Stimulated activated CD4-positive, alpha-beta T cell treated with anti-CD3 and anti-CD28 coated beads, TNF-alpha, amount 100 ng/mL, for 1 hour (primary cell): ENCODE results near the gene HMCN1.

Experiments used
- DNase-seq, 3 donors: peaks; one replicate each; pipeline ENCODE4 v3.0.0-alpha.2; 2020; ENCODE audit warnings: low read depth in 3 of 3, low spot score in 1 of 3

HMCN1 gene

DNA sequence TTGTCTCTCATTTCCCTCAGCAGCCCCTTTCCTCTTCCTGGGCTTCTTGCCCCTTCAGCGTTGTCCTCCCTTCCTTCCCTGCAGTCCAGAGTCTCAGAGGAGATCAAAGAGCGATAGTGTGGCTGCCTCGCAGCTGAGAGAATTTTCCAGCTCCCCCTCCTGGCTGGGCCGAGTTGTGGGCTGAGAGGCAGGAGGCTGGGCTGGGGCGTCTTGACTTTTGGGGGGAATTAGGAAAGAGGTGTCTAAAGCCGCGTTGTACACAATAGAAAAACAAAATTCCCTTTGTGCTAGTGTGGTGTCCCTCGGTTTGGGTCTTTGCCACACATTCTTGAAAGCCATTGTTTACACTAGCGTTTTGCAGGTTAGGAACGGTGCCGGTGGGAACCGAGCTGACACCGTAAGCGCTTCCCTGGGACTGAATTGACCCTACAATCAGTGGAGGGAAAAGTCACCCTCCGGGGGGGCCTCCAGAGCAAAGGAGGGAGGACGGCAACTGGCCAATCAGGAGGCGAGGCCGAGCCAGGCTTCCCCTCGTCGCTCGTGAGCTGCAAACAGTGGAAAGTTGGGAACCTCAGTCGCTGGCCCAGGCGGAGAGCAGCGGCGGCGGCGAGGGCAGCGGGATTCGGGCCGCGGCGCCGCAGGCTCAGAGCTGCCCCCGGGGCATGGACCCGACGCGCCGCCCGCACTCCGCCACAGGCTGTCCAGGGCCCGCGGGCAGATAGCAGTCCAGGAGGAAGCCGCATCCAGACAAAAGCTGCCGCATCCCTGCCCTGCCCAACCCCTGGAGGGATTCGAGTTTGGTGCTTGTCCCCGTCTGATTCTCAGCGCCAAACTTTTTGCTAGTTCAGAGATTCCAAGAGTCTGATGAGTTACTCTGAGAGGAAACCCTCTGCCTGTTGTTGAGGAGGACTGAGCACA lies at the start of gene HMCN1:
Gene HMCN1 (plus strand): TSS at position 574 of the 918 bp plus-strand sequence. CDS start 389 bp downstream, outside the sequence.
- no peak for DNase-seq

GRCh38 chr1:185686821-185687778 lies 47.1 kb upstream of the HMCN1 start:
- no peak for DNase-seq

DNA sequence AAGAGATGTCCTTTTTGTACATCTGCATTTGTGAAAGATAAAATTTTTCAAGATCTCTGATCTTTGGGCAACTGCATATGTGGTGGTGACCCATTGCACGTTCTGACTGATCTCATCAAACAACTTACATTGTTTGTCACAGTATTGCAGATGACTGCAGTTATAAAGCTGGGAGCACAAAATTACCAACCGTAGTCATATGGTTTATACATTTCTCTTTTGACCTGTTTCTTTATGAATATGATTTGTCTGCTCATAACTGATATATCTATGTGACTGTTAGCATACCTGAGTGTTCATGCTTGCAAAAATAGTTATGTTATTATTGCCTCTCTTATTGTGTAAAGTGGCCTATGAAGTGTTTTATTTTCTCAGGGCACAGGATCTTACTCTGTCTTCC lies 43.7 kb upstream of the HMCN1 start:
- DNase-seq = no peak

DNA sequence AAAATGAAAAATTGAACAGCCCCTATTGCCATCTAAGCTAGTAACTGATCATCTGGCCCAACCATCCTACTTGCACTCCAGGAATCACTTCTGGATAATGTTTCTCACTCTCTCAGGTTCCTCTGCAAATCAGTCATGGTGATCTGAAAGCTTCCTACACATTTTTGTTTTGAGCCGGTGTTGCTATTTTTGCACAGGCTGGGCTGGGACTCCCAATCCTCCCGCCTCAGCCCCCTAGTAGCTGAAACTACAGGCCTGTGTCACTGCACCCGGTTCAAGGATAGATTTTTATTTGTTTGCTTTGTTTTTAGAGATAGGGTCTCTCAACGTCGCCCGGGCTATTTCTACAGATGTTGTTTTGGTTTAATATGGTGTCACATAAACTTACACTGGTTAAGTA lies 40.5 kb upstream of the HMCN1 start:
- no peak for DNase-seq

- DNase-seq = no peak
Observed at GRCh38 chr1:185694081-185694480, 40.1 kb upstream of the HMCN1 start.

DNA sequence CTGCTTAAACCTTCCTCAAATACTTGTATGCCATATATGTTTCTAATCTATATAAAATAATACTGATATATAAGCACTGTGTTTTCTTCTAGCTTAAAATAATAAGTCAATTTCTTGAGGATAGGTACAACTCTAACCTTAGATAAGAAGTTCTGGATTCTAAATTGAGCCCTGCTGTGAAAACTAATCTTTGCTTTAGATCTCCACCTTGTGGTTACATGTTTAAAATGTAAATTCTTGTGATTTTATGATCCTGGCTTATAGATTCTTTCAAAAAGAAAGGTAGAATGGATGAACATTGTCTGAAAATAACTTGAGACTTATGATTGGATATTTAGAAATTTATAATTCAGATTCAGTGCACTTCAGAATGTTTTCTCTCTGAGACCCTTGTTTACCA lies 38.9 kb upstream of the HMCN1 start:
- no peak for DNase-seq

GRCh38 chr1:185696422-185697150 lies 37.6 kb upstream of the HMCN1 start:
- DNase-seq = no peak

GRCh38 chr1:185699874-185700273 lies 34.3 kb upstream of the HMCN1 start:
- no peak for DNase-seq

- no peak for DNase-seq
Observed at GRCh38 chr1:185701650-185702049, 32.5 kb upstream of the HMCN1 start.

- DNase-seq = no peak
Observed at GRCh38 chr1:185704181-185704580, 30.0 kb upstream of the HMCN1 start.

DNA sequence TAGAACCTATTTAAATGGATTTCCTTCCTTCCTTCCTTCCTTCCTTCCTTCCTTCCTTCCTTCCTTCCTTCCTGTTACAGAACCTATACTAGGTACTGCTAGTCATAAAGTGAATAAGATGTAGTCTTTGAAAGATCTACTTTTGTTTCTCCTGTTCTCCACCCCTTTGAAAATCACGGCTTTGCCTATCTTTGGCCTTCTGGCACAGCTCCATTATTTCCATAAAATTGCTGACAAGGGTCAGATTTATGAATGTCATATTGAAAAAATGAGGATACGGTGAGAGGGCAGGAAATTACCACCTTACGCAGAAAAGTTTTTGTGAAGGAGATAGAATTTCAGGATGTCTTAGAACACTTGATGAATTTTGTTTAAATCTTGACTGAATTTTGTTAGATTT lies 18.1 kb upstream of the HMCN1 start:
- no peak for DNase-seq

DNA sequence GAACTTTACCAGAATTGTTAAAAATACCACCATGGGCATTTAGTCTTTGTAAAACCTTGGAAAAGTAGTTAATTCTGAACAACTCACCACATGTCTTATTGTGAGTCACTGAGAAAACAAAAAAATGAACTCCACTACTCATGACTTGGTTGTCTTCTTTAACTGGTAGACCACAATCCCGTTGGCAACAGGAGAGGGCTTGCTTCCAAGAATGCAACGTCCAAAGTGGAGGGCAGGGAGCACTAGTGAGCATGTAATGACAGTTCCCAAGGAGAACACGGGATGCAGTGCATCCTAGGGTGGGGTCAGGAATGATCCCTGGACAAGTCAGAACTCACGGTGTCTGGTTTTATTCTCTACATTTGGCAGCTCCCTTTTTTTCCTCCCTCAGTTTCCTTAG lies 15.2 kb upstream of the HMCN1 start:
- DNase-seq = no peak

DNA sequence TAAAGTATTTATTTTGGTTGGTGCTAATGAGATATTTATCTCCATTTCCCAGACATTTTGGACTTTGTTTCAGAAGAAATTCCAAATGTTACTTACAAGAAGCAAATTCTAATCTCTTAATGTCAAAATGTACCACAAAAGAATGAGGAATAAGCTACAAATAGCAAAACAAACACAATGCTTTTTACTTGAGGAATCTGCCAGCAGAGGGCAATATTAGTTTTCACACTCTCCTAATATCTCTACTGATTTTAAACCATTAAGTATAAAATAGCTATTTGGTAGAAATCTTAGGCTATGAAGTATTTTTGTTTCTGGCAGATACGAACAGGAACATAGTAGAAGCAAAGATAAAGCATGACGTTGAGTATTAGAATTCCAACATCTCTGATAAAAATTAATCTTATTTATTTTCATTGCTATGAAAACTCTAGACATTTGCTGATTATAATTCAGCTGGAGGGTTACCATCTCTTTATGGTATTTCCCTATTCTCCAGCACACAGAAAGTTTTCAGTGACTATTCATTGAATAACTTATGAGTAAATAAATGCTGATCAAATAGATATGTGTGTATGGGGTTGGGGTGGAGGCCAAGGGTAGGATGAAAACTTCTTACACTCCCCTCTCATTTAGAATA lies 13.4 kb upstream of the HMCN1 start:
- no peak for DNase-seq

DNA sequence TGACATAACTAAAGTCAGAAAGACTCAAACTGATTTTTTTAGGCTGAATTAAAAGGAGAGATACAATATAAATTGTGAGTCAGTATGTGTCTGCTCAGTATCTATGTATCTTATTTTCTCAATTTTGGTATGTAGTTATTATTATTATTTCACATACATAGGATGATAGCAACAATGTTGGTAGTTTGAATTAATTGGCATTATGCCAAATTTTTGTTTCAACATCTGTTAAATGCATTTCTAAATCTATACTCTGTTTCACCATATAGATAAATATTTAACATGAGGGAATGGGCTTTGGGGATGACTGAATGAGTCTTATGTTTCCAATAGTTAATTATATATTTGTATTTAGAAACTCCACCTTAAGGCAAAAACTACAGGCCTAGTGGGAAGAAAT lies 12.6 kb upstream of the HMCN1 start:
- no peak for DNase-seq

- no peak for DNase-seq
Observed at GRCh38 chr1:185722098-185722497, 12.1 kb upstream of the HMCN1 start.

- DNase-seq = no peak
Observed at GRCh38 chr1:185727726-185728125, 6.5 kb upstream of the HMCN1 start.

GRCh38 chr1:185731446-185731845 lies 2.7 kb upstream of the HMCN1 start:
- no peak for DNase-seq

GRCh38 chr1:185732951-185733350 lies 1.2 kb upstream of the HMCN1 start:
- no peak for DNase-seq

DNA sequence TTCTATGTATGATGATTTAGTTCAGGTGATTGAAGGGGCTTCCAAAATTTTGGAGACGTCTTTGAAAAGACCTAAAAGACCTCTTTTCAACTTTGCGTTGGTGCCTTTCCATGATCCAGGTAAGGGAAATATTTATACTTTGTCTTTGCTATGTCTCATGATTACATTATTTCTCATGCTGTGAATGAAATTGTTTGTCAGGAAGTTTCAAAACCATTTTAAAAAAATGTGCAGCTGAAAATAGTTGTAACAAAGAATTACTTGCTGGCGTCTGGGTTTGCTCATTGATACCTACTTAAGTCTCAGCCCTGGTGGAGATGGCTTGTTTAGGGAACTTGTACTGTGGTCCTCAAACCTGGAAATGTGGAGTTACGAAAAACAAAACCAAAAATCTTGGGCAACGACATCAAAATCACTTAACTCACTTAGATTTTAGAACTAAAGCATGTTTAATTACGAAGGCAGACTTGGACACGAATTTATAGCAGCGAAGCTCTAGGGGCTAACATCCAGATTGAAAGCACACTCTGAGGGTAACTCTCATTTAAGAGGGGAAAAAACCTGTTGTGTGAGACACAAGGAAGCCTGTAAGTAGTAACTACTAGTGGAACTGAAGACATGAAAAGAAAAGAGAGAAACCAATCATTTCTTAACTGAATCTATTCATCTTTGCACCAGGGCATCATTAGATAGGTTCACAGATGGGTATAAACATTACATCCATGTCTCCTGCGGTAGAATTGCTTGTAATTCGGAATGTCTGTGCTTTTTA lies 924 bp downstream of the HMCN1 start:
- no peak for DNase-seq

DNA sequence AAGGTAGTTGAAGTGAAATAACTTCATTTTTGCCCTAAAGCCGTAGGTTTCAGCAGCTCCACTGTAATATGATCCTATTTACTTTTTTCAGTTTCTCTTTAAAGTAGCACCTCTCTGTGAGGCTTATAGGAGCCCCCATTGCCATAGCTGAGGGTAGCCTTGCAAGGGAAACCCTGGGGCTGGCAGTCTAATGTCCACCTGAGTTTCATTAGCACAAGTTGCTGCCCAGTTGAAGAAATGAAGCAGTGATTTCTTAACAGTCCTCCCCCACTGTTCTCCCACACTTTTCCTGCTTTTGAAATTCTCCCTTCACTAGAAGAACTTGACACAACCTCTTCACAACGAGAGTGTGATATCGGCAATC lies 1.5 kb downstream of the HMCN1 start:
- no peak for DNase-seq
